ENCODE measurements around the gene SRSF11.
A peak's percentile ranks its signal among the peaks of the same experiment; 100 is the strongest.
"Not testable (repeated sequence)": the region's sequence is repeated elsewhere in the genome, so short reads cannot be mapped to it uniquely, and the experiment has no call there.

SRSF11 gene, protein sequence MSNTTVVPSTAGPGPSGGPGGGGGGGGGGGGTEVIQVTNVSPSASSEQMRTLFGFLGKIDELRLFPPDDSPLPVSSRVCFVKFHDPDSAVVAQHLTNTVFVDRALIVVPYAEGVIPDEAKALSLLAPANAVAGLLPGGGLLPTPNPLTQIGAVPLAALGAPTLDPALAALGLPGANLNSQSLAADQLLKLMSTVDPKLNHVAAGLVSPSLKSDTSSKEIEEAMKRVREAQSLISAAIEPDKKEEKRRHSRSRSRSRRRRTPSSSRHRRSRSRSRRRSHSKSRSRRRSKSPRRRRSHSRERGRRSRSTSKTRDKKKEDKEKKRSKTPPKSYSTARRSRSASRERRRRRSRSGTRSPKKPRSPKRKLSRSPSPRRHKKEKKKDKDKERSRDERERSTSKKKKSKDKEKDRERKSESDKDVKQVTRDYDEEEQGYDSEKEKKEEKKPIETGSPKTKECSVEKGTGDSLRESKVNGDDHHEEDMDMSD

DNA sequence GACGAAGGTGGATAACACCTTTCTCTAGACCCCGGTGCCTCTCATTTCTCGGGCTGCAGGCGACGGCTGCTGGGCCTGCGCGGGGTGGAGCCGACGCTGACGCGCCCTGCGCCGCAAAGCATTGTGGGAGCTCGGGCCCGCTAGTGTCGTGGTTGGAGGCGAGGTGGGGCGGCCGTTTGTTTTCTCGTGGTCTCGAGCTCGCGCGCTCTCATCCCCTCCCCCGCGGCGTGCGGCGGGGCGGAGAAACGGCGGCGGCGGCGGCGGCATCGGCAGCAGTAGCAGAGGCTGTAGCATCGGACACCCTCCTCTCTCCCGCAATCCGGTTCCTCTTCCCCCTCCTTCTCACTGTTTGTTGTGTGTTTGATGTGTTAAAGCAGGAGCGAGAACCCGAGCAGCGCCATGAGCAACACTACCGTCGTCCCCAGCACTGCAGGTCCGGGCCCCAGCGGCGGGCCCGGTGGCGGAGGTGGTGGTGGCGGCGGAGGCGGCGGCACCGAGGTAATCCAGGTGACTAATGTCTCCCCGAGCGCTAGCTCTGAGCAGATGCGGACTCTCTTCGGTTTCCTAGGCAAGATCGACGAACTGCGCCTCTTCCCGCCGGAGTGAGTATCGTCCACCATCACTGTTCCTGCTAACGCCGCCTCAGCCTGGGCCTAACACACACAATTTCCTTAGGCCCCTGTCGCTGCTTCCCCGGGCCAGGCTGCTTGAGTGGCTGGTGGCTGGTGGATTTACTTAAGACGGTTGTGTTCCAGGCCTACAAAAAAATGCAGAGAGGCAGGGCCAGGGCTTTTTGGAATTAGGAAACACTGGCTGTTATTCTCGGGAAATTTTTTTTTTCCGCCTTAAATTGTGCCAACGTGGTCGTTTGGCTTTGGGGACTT is at the start of gene SRSF11:
TSS of gene SRSF11 (plus strand) at position 143 of the 884 bp plus-strand sequence. CDS start at position 400, 257 bp downstream.
- peak; percentile 95 to 97 (median 96) for DNase-seq (ENCODE audit: low read depth in 3 of 3)

DNA sequence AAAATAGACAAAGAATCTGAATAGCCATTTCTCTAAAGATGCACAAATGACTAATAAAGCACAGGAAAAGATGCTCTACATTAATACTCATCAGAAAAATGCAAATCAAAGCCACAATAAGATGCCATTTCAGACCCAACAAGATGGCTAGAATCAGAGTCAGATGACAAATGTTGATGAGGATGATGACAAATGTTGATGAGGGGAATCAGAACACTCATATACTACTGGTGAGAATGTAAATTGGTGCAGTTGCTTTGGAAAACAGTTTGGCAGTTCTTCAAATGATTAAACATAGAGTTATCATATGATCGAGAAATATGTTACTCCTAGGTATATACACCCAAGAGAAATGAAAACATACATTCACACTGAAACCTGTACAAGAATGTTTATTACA is 49.7 kb upstream of the SRSF11 start:
- no peak for DNase-seq (ENCODE audit: low read depth in 3 of 3)

DNA sequence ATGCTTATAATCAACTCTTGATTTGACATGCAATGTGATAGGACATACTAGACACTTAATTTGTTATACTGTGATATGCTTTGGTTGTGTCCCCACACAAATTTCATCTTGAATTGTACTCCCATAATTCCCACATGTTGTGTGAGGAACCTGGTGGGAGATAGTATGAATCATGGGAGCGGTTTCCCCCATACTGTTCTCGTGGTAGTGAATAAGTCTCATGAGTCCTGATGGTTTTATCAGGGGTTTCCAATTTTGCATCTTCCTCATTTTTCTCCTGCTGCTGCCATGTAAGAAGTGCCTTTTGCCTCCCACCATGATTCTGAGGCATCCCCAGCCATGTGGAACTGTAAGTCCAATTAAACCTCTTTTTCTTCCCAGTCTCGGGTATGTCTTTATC is 36.0 kb upstream of the SRSF11 start:
- not testable (repeated sequence) for DNase-seq (ENCODE audit: low read depth in 3 of 3)

DNA sequence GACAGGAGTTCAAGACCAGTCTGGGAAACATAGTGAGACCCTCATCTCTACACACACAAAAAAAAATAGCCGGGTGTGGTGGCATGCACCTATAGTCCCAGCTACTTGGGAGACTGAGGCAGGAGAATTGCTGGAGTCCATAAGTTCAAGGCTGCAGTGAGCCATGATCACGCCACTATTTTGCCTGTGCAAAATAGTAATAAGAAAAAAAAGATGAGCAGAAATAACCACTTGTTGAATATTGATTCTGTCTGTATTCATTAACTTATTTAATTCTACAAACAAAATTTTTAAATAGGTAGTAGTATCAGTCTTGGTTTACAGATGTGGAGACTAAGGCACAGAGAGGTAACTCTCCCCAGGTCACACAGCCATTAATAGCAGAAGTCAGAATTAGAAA is 32.7 kb upstream of the SRSF11 start:
- DNase-seq (ENCODE audit: low read depth in 3 of 3), result no peak

DNA sequence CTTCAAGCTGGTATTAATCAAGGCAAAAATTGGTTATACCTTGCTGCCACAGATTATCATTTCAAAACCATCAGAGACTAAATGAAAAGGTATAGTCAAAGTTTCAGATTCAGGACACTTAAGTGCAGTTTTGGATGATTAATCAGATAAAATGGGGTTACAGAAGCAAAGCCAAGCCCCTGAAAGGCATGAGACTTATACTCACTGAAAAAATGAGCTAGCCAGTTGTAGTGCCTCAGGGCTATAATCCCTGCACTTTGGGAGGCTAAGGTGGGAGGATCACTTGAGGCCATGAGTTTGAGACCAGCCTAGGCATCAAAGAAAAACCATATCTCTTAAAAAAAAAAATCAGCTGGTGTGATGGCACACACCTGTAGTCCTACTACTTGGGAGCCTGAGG is 31.0 kb upstream of the SRSF11 start:
- DNase-seq (ENCODE audit: low read depth in 3 of 3), result no peak

GRCh38 chr1:70192446-70192845 is 28.7 kb upstream of the SRSF11 start:
- DNase-seq (ENCODE audit: low read depth in 3 of 3), result not testable (repeated sequence)

DNA sequence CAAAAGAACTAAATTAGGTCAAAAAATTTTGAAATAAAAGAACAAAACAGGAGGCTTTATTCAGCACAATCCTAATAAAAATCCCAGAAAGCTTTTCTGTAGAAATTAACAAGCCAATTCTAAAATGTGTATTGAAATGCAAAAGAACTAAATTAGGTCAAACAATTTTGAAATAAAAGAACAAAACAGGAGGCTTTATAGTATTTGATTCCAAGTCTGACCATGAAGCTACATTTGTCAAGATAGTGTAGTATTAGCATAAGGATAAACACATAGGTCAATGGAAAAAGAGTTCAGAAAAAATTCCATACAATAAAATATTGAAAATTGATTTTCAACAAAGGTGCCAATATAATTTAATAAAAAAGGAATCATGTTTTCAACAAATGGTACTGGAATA is 26.6 kb upstream of the SRSF11 start:
- DNase-seq (ENCODE audit: low read depth in 3 of 3), result no peak

- no peak for DNase-seq (ENCODE audit: low read depth in 3 of 3)
These were observed 25.8 kb upstream of the SRSF11 start for GRCh38 chr1:70195342-70195741.

- no peak for DNase-seq (ENCODE audit: low read depth in 3 of 3)
These were observed 24.8 kb upstream of the SRSF11 start for GRCh38 chr1:70196333-70196732.

GRCh38 chr1:70200065-70200464 is 21.1 kb upstream of the SRSF11 start:
- no peak for DNase-seq (ENCODE audit: low read depth in 3 of 3)

GRCh38 chr1:70202173-70202758 is 18.9 kb upstream of the SRSF11 start:
- no peak for DNase-seq (ENCODE audit: low read depth in 3 of 3)

DNA sequence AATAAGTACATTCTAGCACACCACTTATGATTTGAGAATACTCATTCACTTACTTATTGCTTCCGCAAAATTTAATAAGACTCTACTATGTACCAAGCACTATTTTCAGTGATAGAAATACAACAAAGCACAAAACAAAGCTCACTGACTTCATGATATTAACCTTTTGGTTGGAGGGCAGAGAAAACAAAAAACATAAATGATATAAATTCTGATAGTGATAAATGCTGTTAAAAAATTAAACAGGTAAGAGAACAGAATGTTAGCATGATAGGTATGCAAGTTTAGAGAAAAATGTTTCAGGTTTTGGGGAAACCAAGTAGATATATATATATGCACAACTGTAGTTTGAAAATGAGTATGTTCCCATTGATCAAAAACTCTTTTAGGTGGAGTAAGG is 17.0 kb upstream of the SRSF11 start:
- no peak for DNase-seq (ENCODE audit: low read depth in 3 of 3)

- no peak for DNase-seq (ENCODE audit: low read depth in 3 of 3)
These were observed 16.6 kb upstream of the SRSF11 start for GRCh38 chr1:70204600-70204999.

- no peak for DNase-seq (ENCODE audit: low read depth in 3 of 3)
These were observed 16.1 kb upstream of the SRSF11 start for GRCh38 chr1:70205071-70205433.

DNA sequence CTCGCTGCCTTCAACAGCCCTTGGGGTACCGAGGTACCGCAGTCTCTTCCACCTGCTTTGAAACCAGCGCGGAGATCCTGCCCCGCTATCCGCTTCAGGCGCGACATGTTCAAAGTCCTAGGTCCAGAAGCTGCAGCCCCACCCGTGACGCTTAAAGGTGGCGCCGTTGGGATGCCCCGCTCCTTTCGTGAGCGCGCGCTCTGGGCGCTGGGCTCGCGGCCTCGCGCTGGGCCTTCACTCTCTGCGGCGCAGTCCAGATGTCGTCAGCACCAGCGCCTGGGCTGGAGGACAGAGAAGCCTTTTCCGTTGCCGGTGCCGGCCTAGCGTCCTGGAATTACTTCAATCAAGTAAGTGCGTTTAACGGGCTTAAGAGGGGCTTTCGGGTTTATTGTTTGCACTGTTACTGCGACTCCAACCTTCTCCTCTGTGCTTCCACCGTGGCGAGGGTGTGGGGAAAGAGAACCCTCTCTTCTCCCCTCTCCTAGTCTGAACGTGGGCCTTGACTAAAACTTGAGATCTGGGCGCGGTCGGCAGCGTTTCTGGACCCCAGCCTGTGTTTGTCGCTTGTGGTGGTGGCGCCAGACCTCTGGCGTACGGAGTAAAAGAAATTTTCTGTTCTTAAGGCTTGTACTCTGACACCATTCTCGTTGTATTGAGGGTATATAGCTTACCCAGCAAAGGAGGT is 15.6 kb upstream of the SRSF11 start, which contains the start of gene LRRC40:
TSS of gene LRRC40 (minus strand) at position 146 of the 685 bp plus-strand sequence. CDS start at position 107, 39 bp downstream.
- DNase-seq (ENCODE audit: low read depth in 3 of 3), result peak; percentile 92 to 95 (median 94)

- not testable (repeated sequence) for DNase-seq (ENCODE audit: low read depth in 3 of 3)
These were observed 14.3 kb upstream of the SRSF11 start for GRCh38 chr1:70206833-70207232.

GRCh38 chr1:70207492-70207891 is 13.7 kb upstream of the SRSF11 start:
- DNase-seq (ENCODE audit: low read depth in 3 of 3), result no peak

GRCh38 chr1:70208292-70208691 is 12.9 kb upstream of the SRSF11 start:
- no peak for DNase-seq (ENCODE audit: low read depth in 3 of 3)

GRCh38 chr1:70210820-70211219 is 10.4 kb upstream of the SRSF11 start:
- DNase-seq (ENCODE audit: low read depth in 3 of 3), result no peak

DNA sequence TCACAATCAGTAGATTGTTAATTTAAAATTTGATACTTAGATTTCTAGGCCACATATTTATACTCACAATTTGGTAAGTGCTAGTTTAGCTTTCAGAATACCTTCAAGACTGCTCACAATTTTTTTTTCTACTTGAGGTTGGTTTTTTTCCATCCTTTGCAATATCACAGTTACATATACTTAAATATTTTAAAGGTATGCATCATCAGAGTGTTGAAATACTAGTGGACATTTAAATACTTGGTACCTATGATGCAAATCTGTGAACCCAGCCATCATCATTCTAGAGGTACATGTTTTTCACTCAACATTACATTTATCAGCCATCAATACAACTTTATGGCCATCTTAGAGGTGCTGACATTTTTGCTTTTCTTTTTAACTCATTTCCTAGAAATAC is 9.6 kb upstream of the SRSF11 start:
- DNase-seq (ENCODE audit: low read depth in 3 of 3), result no peak

DNA sequence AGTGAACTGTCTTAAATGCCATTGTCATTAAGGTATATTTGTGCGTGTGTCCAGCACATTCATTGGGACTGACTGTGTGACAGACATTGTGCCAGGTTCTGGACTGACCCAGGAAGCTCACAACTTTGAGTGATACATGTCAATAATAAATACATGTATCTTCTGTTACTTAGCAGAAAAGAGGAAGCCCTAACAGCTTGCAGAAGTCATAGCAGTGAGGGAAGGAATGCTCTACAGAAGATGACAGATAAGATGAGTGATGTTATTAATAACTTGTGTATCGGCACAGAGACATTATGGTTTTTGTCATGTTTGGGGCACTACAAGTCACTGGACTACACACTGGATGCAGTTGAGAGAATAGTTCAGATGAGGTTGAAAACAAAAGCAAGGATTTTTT is 1.2 kb upstream of the SRSF11 start:
- no peak for DNase-seq (ENCODE audit: low read depth in 3 of 3)

All from stimulated activated CD4-positive, alpha-beta T cell treated with anti-CD3 and anti-CD28 coated beads, TNF-alpha, amount 100 ng/mL, for 24 hours (primary cell).